Esophagus muscularis mucosa (tissue), 4 donors: ENCODE data around the gene CELSR1. TPM values are rescaled to one million over a fixed set of nuclear protein-coding genes. Genes with fewer than 3 reads are reported as not detected.

ENCODE experiments used
- DNase-seq: peaks from one replicate; pipeline ENCODE4 v3.0.0-alpha.2; 2017; ENCODE audit errors: extremely low spot score
- H3K27ac ChIP-seq, 4 donors: fragments of 200-600 bp; sonication (generic); replicated peaks in 1 of 4; 1 replicate in 3 of 4; 2 replicates in 1 of 4; pipeline ENCODE4 v1.5.1; 2016 to 2019; ENCODE audit warnings: mild to moderate bottlenecking in 1 of 4
- H3K27me3 ChIP-seq, 4 donors: fragments of 200-600 bp; sonication (generic); one replicate each; pipeline versions ENCODE4 v1.5.1 to v1.6.0; 2016 to 2019
- H3K36me3 ChIP-seq, 4 donors: fragments of 200-600 bp; sonication (generic); one replicate each; pipeline ENCODE4 v1.5.1; 2016 to 2019
- H3K4me1 ChIP-seq, 4 donors: fragments of 200-600 bp; sonication (generic); one replicate each; pipeline ENCODE4 v1.5.1; 2016 to 2019
- H3K4me3 ChIP-seq, 4 donors: fragments of 200-600 bp; sonication (generic); 1 replicate in 2 of 4; 2 replicates in 2 of 4; pipeline ENCODE4 v1.5.1; 2016 to 2019; ENCODE audit warnings: mild to moderate bottlenecking in 4 of 4, moderate library complexity in 1 of 4
- H3K9me3 ChIP-seq, 4 donors: fragments of 200-600 bp; sonication (generic); 1 replicate in 3 of 4; 2 replicates in 1 of 4; pipeline ENCODE4 v1.5.1; 2016 to 2019
- CTCF ChIP-seq, 3 experiments: fragments of 200-600 bp in 2 of 3; fragments of 450-650 bp in 1 of 3; sonication (generic) in 2 of 3; IDR thresholded peaks; one replicate each; pipeline ENCODE4 v1.5.1; 2017 to 2019; ENCODE audit warnings: antibody characterized with exemption in 3 of 3, mild to moderate bottlenecking in 2 of 3, moderate library complexity in 1 of 3
- EP300 ChIP-seq: sonication (generic); formaldehyde crosslinking; IDR thresholded peaks from one replicate; pipeline ENCODE4 v1.6.1; 2017; ENCODE audit warnings: antibody characterized with exemption
- POLR2A ChIP-seq: fragments of 450-650 bp; IDR thresholded peaks from one replicate; pipeline ENCODE4 v1.6.1; 2017; ENCODE audit warnings: antibody characterized with exemption, moderate library complexity, mild to moderate bottlenecking, low read depth
- POLR2AphosphoS5 ChIP-seq, 2 donors: sonication (generic); formaldehyde crosslinking; IDR thresholded peaks; one replicate each; pipeline ENCODE4 v1.6.1; 2017; ENCODE audit warnings: antibody characterized with exemption in 2 of 2
- WGBS: methylation state at CpG from one replicate; pipeline ENCODE4 v1.1.5; 2018; 5-methylcytosine and 5-hydroxymethylcytosine counted together
- intact Hi-C: fragments of 100-400 bp; cut with DNase I; formaldehyde crosslinking; loops from one replicate; pipeline ENCODE4 v1.15.1; 2023
- total RNA-seq, 4 donors: library from RNA; depleted of rRNA; stranded (reverse); fragments of >200 nt; gene quantifications; one replicate each; pipeline versions ENCODE4 v1.1.0 to v1.2.1, GENCODE V29; 2016

The CELSR1 gene
- total RNA-seq, 4 donors from 2014 or later = 2.5 to 2.7 (median 2.6) TPM

GRCh38 chr22:46381731-46382130 is 155.7 kb downstream of the CELSR1 start:
- WGBS = 80% methylated on average over 2 of the region's 27 CpGs
- peaks cover 0 to 2% (median 0%) of the 10 kb centered on the region in 4 donors for H3K9me3 ChIP-seq
- no peak overlapping the region for H3K27ac ChIP-seq
- no peak overlapping the region for H3K4me3 ChIP-seq
- no peak for TF ChIP-seq CTCF (IDR thresholded peaks at IDR 0.05)
- TF ChIP-seq EP300 = no peak
- no peak for TF ChIP-seq POLR2AphosphoS5 (IDR thresholded peaks at IDR 0.05)
- TF ChIP-seq POLR2A = no peak
- intact Hi-C loops = no loop called here
- no peaks in the 10 kb centered on the region for H3K27me3 ChIP-seq
- no peak for DNase-seq
- H3K36me3 ChIP-seq = no peaks in the 10 kb centered on the region
- H3K4me1 ChIP-seq = peaks cover 0 to 6% (median 0%) of the 10 kb centered on the region in 4 donors

GRCh38 chr22:46381142-46381541 is 156.3 kb downstream of the CELSR1 start:
- intact Hi-C loops = no loop called here
- no peak for DNase-seq
- peaks cover 0 to 8% (median 4%) of the 10 kb centered on the region in 4 donors for H3K9me3 ChIP-seq
- peaks cover 0 to 6% (median 0%) of the 10 kb centered on the region in 4 donors for H3K4me1 ChIP-seq
- no peak overlapping the region for H3K4me3 ChIP-seq
- 51% methylated on average over 5 of the region's 5 CpGs for WGBS
- no peaks in the 10 kb centered on the region for H3K27me3 ChIP-seq
- TF ChIP-seq POLR2A (no peak), EP300 (no peak), CTCF (IDR thresholded peaks at IDR 0.05) (no peak), POLR2AphosphoS5 (IDR thresholded peaks at IDR 0.05) (no peak)
- H3K27ac ChIP-seq = no peak overlapping the region
- no peaks in the 10 kb centered on the region for H3K36me3 ChIP-seq

GRCh38 chr22:46380581-46380980 is 156.8 kb downstream of the CELSR1 start:
- intact Hi-C loops = no loop called here
- Histone ChIP-seq H3K4me3 (no peak overlapping the region), H3K27ac (no peak overlapping the region), H3K9me3 (peaks cover 0 to 12% (median 9%) of the 10 kb centered on the region in 4 donors), H3K36me3 (no peaks in the 10 kb centered on the region), H3K27me3 (no peaks in the 10 kb centered on the region), H3K4me1 (peaks cover 0 to 6% (median 0%) of the 10 kb centered on the region in 4 donors)
- TF ChIP-seq POLR2AphosphoS5 (IDR thresholded peaks at IDR 0.05) (no peak), EP300 (no peak), CTCF (IDR thresholded peaks at IDR 0.05) (no peak), POLR2A (no peak)
- no peak for DNase-seq
- WGBS = 92% methylated on average over 16 of the region's 17 CpGs

GRCh38 chr22:46380069-46380468 is 157.4 kb downstream of the CELSR1 start:
- Histone ChIP-seq H3K4me1 (peaks cover 0 to 6% (median 0%) of the 10 kb centered on the region in 4 donors), H3K4me3 (no peak overlapping the region), H3K27me3 (no peaks in the 10 kb centered on the region), H3K27ac (no peak overlapping the region), H3K36me3 (no peaks in the 10 kb centered on the region), H3K9me3 (peaks cover 0 to 12% (median 10%) of the 10 kb centered on the region in 4 donors)
- no peak for DNase-seq
- WGBS = 90% methylated on average over 16 of the region's 19 CpGs
- TF ChIP-seq EP300 (no peak), CTCF (IDR thresholded peaks at IDR 0.05) (no peak), POLR2AphosphoS5 (IDR thresholded peaks at IDR 0.05) (no peak), POLR2A (no peak)
- intact Hi-C loops = no loop called here
